ENCODE measurements around the gene LMOD1.

The LMOD1 gene

DNA sequence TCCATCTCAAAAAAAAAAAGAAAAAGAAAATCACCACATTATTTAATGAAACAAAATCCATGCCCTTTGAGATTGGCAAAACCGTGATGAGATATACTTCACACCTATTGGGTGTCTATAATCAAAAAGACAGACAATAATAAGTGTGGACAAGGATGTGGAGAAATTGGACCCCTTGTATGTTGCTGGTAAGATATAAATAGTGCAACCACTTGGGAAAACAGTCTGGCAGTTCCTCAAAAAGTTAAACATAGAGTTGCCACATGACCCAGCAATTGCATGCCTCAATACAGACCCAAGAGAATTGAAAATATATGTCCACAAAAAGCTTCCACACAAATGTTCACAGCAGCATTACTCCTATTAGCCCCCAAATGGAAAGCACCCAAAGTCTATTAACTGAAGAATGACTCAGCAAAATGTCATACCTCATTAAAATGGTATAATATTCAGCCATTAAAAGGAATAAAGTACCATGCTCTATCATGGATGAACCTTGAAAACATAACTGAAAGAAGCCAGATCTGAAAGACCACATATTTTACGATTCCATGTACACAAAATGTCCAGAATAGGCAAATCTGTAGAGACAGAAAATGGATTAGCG is 24.3 kb downstream of the LMOD1 start:
- no peaks in the 10 kb centered on the region for H3K9me3 Mint-ChIP-seq
- no peak overlapping the region for H3K4me3 Mint-ChIP-seq
- no peaks in the 10 kb centered on the region for H3K36me3 Mint-ChIP-seq (ENCODE audit: insufficient read depth)
- H3K4me1 Mint-ChIP-seq, result no peaks in the 10 kb centered on the region
- ATAC-seq (replicated peaks; ENCODE audit: extremely low read depth, poor library complexity, severe bottlenecking) (no peak), DNase-seq (ENCODE audit: low spot score in 2 of 2) (no peak)
- no peak overlapping the region for H3K27ac Mint-ChIP-seq (ENCODE audit: low read depth)
- peaks cover 36% of the 10 kb centered on the region for H3K27me3 Mint-ChIP-seq

- H3K27ac Mint-ChIP-seq (ENCODE audit: low read depth), result no peak overlapping the region
- H3K36me3 Mint-ChIP-seq (ENCODE audit: insufficient read depth), result no peaks in the 10 kb centered on the region
- H3K4me3 Mint-ChIP-seq, result no peak overlapping the region
- peaks cover 7% of the 10 kb centered on the region for H3K4me1 Mint-ChIP-seq
- peaks cover 49% of the 10 kb centered on the region for H3K27me3 Mint-ChIP-seq
- ATAC-seq (replicated peaks; ENCODE audit: extremely low read depth, poor library complexity, severe bottlenecking), result no peak
- no peak for DNase-seq (ENCODE audit: low spot score in 2 of 2)
- H3K9me3 Mint-ChIP-seq, result no peaks in the 10 kb centered on the region
Observed at GRCh38 chr1:201918343-201918742, 28.0 kb downstream of the LMOD1 start.

DNA sequence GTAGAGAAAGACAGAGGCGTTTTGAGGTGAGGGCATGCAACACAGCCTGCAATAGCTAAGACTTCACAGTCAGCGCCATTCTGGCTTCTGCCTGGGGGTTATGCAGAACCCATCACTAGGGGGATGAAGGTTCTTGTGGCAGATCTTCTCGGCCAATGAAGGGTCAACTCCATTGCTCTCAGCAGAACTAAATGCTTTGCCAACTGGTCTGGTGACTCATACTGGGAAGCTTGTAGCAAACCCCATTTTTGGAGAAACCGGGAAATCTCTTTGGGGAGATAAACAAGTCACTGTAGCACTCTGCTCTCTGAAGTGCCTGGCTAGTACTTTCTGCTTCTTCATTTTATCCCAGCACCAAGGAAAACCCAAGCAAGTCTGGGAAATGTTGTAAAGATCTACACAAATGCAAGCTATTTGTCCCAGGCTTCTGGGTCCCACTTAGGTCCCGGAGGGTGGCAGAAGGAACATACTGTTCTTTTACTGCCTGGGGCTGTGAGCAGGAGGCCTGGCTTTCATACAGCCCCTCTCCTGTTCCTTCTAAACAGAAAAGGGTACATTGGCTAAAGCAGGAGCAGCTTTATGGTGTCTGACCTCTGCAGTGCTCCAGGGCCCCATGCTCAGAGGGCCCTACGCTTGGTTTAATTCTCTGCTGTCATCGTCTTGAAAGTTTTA is 28.9 kb downstream of the LMOD1 start:
- Mint-ChIP-seq H3K4me1 (peaks cover 7% of the 10 kb centered on the region), H3K36me3 (ENCODE audit: insufficient read depth) (no peaks in the 10 kb centered on the region), H3K27ac (ENCODE audit: low read depth) (no peak overlapping the region), H3K9me3 (no peaks in the 10 kb centered on the region), H3K4me3 (no peak overlapping the region), H3K27me3 (peaks cover 47% of the 10 kb centered on the region)
- no peak for ATAC-seq (replicated peaks; ENCODE audit: extremely low read depth, poor library complexity, severe bottlenecking)
- DNase-seq (ENCODE audit: low spot score in 2 of 2), result no peak

DNA sequence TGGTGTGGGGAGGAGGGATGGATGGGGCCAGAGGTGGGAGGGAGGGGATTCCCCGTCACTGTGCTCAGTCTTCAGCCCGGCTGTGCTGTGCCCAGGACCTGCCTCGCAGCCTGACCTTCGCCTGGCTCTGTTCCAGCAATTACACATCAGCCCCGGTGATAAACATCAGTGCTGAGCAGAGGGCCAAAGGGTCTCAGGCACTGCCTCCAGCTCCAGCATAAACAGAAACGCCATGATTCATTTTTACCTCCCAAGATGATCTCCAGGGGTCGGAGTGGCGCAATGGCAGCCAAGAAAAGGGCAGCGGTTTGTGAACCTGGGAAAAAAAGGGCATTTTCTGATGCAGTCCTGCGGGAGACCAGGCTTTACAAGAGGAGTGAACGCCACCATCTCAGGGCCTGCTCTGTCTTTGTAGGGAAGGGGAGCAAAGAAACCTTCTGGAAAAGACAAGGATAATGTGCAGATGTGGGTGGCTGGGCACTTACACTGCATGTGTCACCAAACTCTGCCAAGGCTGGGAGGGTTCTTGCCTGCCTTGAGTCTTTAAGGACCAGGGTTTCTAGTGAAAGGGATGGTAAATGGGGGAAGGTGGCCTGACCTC is 29.6 kb downstream of the LMOD1 start:
- DNase-seq (ENCODE audit: low spot score in 2 of 2) (no peak), ATAC-seq (replicated peaks; ENCODE audit: extremely low read depth, poor library complexity, severe bottlenecking) (no peak)
- H3K36me3 Mint-ChIP-seq (ENCODE audit: insufficient read depth), result no peaks in the 10 kb centered on the region
- no peak overlapping the region for H3K27ac Mint-ChIP-seq (ENCODE audit: low read depth)
- no peaks in the 10 kb centered on the region for H3K9me3 Mint-ChIP-seq
- peaks cover 47% of the 10 kb centered on the region for H3K27me3 Mint-ChIP-seq
- H3K4me3 Mint-ChIP-seq, result no peak overlapping the region
- peaks cover 7% of the 10 kb centered on the region for H3K4me1 Mint-ChIP-seq

DNA sequence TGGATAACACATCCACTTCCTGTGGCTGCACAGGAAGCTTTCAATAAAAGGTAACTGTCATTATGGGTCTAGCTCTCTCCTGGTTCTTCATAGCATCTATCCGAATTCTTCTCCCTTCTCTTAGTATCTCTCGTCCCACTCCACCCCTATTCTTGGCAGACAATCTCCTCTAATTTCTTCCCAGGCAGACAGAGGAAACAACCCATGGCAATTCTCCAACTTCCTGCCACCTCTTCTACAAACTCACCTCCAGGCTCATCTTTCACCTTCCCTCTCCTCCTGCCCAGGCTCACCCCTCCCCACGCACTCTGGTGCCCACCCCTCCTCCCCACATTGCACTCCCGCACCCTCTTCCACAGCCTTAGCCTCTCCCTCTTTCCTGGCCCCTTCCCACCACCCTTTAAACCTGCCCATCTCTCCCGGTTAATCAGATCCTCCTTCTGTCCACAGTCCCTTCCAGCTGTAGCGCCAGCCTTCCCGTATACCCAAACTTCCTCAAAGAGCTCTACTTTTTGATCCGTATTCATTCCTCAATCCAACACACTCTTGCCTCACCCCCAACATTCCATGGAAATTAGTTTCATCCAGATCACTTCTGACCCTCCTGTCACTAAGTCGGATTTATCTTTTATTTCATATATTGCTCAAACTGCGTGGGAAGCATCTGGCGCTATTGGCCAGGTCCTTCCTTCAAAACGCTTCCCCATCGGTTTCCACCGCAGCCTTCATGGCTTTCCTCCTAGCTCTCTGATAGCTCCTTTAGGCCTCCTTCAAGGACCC is 31.7 kb downstream of the LMOD1 start:
- DNase-seq (ENCODE audit: low spot score in 2 of 2), result no peak
- peaks cover 7% of the 10 kb centered on the region for H3K4me1 Mint-ChIP-seq
- no peaks in the 10 kb centered on the region for H3K36me3 Mint-ChIP-seq (ENCODE audit: insufficient read depth)
- no peak overlapping the region for H3K4me3 Mint-ChIP-seq
- no peaks in the 10 kb centered on the region for H3K9me3 Mint-ChIP-seq
- no peak for ATAC-seq (replicated peaks; ENCODE audit: extremely low read depth, poor library complexity, severe bottlenecking)
- H3K27me3 Mint-ChIP-seq, result peaks cover 47% of the 10 kb centered on the region
- H3K27ac Mint-ChIP-seq (ENCODE audit: low read depth), result no peak overlapping the region

GRCh38 chr1:201912832-201913231 is 33.5 kb downstream of the LMOD1 start:
- Mint-ChIP-seq H3K4me1 (peaks cover 7% of the 10 kb centered on the region), H3K27ac (ENCODE audit: low read depth) (no peak overlapping the region), H3K4me3 (no peak overlapping the region), H3K9me3 (no peaks in the 10 kb centered on the region), H3K36me3 (ENCODE audit: insufficient read depth) (no peaks in the 10 kb centered on the region), H3K27me3 (peaks cover 47% of the 10 kb centered on the region)
- DNase-seq (ENCODE audit: low spot score in 2 of 2) (no peak), ATAC-seq (replicated peaks; ENCODE audit: extremely low read depth, poor library complexity, severe bottlenecking) (no peak)

DNA sequence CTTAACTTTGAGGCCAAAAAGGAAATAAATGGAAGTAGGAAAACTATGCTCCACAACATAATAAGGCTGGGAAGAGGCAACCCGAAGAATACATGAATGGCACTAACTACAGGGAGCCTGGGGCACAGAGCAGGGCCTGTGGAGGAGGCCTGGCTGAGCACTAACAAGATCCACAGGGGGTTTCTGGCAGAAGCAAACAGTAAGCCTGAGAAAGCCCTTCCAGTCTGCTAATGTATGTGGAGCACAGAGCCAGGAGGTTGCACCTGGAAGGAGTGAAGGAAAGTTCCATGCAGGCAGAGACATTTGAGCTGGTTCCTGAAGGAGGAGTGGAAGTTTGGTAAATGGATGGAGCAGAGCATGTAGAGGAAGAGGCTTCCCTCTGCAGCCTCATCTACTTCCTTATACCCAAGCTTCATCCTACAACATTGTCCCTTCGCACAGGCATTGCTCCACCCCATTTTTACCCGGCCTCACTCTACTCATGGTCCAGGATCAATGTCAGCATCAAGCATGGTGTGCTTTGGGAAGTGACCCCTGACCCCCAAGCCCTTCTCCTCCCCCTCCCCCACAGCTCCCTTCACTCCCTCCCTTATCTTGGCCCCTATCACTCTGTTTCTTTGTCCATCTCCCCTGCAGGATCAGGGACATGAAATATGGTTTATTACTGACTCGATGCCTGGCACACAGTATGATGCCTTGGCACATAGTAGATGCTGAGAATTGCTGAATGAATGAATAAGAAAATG is 34.3 kb downstream of the LMOD1 start:
- peaks cover 7% of the 10 kb centered on the region for H3K4me1 Mint-ChIP-seq
- ATAC-seq (replicated peaks; ENCODE audit: extremely low read depth, poor library complexity, severe bottlenecking) (no peak), DNase-seq (ENCODE audit: low spot score in 2 of 2) (no peak)
- no peak overlapping the region for H3K4me3 Mint-ChIP-seq
- no peaks in the 10 kb centered on the region for H3K36me3 Mint-ChIP-seq (ENCODE audit: insufficient read depth)
- peaks cover 47% of the 10 kb centered on the region for H3K27me3 Mint-ChIP-seq
- no peaks in the 10 kb centered on the region for H3K9me3 Mint-ChIP-seq
- H3K27ac Mint-ChIP-seq (ENCODE audit: low read depth), result no peak overlapping the region

GRCh38 chr1:201907621-201908020 is 38.7 kb downstream of the LMOD1 start:
- no peak for DNase-seq (ENCODE audit: low spot score in 2 of 2)
- H3K27me3 Mint-ChIP-seq, result peaks cover 25% of the 10 kb centered on the region
- no peaks in the 10 kb centered on the region for H3K36me3 Mint-ChIP-seq (ENCODE audit: insufficient read depth)
- H3K4me3 Mint-ChIP-seq, result no peak overlapping the region
- no peaks in the 10 kb centered on the region for H3K4me1 Mint-ChIP-seq
- no peaks in the 10 kb centered on the region for H3K9me3 Mint-ChIP-seq
- no peak overlapping the region for H3K27ac Mint-ChIP-seq (ENCODE audit: low read depth)
- ATAC-seq (replicated peaks; ENCODE audit: extremely low read depth, poor library complexity, severe bottlenecking), result no peak

DNA sequence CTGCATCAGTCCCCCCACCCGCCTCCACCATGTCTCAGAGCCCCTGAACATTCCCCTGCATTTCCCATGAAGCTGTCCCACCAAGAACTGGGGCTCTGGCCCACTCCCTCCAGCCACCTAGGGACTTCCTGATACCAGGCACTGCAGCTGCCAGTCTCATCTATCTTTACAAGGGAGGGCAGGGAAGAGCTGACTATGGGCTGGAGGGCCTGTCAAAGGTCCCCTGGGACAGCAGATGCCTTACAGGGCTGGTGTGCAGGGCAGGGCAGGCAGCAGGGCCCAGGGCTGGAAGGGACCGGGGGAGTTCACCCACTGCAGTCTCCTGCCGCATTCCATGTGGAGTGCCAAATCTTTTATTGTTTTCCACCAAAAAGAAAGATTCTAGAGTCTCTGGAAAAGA is 40.0 kb downstream of the LMOD1 start:
- H3K4me1 Mint-ChIP-seq, result no peaks in the 10 kb centered on the region
- H3K27me3 Mint-ChIP-seq, result peaks cover 25% of the 10 kb centered on the region
- no peaks in the 10 kb centered on the region for H3K36me3 Mint-ChIP-seq (ENCODE audit: insufficient read depth)
- DNase-seq (ENCODE audit: low spot score in 2 of 2) (no peak), ATAC-seq (replicated peaks; ENCODE audit: extremely low read depth, poor library complexity, severe bottlenecking) (no peak)
- H3K27ac Mint-ChIP-seq (ENCODE audit: low read depth), result no peak overlapping the region
- H3K4me3 Mint-ChIP-seq, result no peak overlapping the region
- H3K9me3 Mint-ChIP-seq, result no peaks in the 10 kb centered on the region

- Mint-ChIP-seq H3K4me1 (no peaks in the 10 kb centered on the region), H3K36me3 (ENCODE audit: insufficient read depth) (no peaks in the 10 kb centered on the region), H3K27me3 (peaks cover 20% of the 10 kb centered on the region), H3K27ac (ENCODE audit: low read depth) (no peak overlapping the region), H3K4me3 (no peak overlapping the region), H3K9me3 (no peaks in the 10 kb centered on the region)
- DNase-seq (ENCODE audit: low spot score in 2 of 2) (no peak), ATAC-seq (replicated peaks; ENCODE audit: extremely low read depth, poor library complexity, severe bottlenecking) (no peak)
Observed at GRCh38 chr1:201905234-201905890, 41.0 kb downstream of the LMOD1 start.

GRCh38 chr1:201904579-201904978 is 41.8 kb downstream of the LMOD1 start:
- DNase-seq (ENCODE audit: low spot score in 2 of 2) (no peak), ATAC-seq (replicated peaks; ENCODE audit: extremely low read depth, poor library complexity, severe bottlenecking) (no peak)
- no peak overlapping the region for H3K27ac Mint-ChIP-seq (ENCODE audit: low read depth)
- no peak overlapping the region for H3K4me3 Mint-ChIP-seq
- H3K36me3 Mint-ChIP-seq (ENCODE audit: insufficient read depth), result peaks cover 2% of the 10 kb centered on the region
- no peaks in the 10 kb centered on the region for H3K9me3 Mint-ChIP-seq
- no peaks in the 10 kb centered on the region for H3K4me1 Mint-ChIP-seq
- H3K27me3 Mint-ChIP-seq, result peaks cover 20% of the 10 kb centered on the region

DNA sequence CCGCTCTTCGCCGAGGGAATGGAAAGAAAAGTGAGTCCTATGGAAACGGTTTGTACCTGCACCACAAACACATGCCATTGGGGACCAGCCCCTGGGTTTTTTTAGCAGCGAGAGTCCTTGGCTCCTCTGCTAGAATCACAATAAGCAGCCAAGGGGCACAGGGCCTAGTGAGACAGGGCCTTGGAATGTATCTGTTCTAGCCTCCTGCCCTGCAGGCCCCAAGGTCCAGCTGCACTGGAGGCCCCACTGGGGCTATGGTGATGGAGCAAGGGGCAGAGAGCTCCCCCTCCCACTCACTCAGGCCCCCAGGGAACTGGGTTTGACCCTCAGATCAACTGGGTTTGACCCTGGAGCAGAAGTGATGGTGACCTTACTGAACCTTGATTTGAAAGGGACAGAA is 43.2 kb downstream of the LMOD1 start:
- DNase-seq (ENCODE audit: low spot score in 2 of 2) (no peak), ATAC-seq (replicated peaks; ENCODE audit: extremely low read depth, poor library complexity, severe bottlenecking) (no peak)
- peaks cover 12% of the 10 kb centered on the region for H3K27me3 Mint-ChIP-seq
- H3K27ac Mint-ChIP-seq (ENCODE audit: low read depth), result no peak overlapping the region
- H3K4me1 Mint-ChIP-seq, result no peaks in the 10 kb centered on the region
- no peak overlapping the region for H3K4me3 Mint-ChIP-seq
- H3K36me3 Mint-ChIP-seq (ENCODE audit: insufficient read depth), result peaks cover 2% of the 10 kb centered on the region
- H3K9me3 Mint-ChIP-seq, result no peaks in the 10 kb centered on the region

Data from central memory CD8-positive, alpha-beta T cell (primary cell).